ENCODE results near the gene PNKP.

GRCh38 chr19:49863254-49863934, 4.0 kb downstream of the PNKP start:
- TF ChIP-seq, protein P1, sequence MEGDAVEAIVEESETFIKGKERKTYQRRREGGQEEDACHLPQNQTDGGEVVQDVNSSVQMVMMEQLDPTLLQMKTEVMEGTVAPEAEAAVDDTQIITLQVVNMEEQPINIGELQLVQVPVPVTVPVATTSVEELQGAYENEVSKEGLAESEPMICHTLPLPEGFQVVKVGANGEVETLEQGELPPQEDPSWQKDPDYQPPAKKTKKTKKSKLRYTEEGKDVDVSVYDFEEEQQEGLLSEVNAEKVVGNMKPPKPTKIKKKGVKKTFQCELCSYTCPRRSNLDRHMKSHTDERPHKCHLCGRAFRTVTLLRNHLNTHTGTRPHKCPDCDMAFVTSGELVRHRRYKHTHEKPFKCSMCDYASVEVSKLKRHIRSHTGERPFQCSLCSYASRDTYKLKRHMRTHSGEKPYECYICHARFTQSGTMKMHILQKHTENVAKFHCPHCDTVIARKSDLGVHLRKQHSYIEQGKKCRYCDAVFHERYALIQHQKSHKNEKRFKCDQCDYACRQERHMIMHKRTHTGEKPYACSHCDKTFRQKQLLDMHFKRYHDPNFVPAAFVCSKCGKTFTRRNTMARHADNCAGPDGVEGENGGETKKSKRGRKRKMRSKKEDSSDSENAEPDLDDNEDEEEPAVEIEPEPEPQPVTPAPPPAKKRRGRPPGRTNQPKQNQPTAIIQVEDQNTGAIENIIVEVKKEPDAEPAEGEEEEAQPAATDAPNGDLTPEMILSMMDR (IDR thresholded peaks at IDR 0.05) = no peak
- no peak for TF ChIP-seq POLR2A (IDR thresholded peaks at IDR 0.05)
